WTC11 (cell line): ENCODE results near the gene LMBR1.

ENCODE experiments used
- CTCF ChIP-seq: fragments of 200-600 bp; IDR thresholded peaks from 2 replicates; pipeline ENCODE4 v1.8.0; 2022; ENCODE audit warnings: antibody characterized with exemption
- ESRRA ChIP-seq: sonication (generic); formaldehyde crosslinking; IDR thresholded peaks from 2 replicates; pipeline ENCODE4 v1.8.1; 2022; ENCODE audit warnings: mild to moderate bottlenecking, missing genetic modification reagents, borderline replicate concordance
- ZNF232 ChIP-seq: sonication (generic); formaldehyde crosslinking; IDR thresholded peaks from 2 replicates; pipeline ENCODE4 v1.8.0; 2022; ENCODE audit warnings: mild to moderate bottlenecking, missing genetic modification reagents

DNA sequence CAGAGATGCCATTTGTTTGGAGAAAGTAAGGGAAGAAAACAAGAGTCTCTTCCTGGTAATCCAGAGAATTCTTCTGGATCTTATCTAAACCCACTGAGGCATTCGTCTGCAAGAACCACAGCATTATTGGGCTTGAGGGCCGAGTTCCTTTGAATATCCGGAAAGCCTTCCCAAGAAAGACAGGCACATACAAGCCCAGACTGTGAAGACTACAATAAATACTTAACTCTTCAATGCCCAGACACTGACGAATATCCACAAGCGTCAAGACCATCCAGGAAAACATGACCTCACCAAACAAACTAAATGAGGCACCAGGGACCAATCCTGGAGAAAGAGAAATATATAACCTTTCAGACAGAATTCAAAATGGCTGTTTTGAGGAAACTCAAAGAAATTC, 153.4 kb downstream of the LMBR1 start:
- TF ChIP-seq CTCF (no peak), ZNF232 (CRISPR knock-in tag) (no peak), ESRRA (CRISPR knock-in tag) (no peak)
